ENCODE data around the gene CFAP61. TPM values are rescaled to one million over a fixed set of nuclear protein-coding genes. Genes with fewer than 3 reads are reported as not detected.

Gene CFAP61
- total RNA-seq, 6 experiments from 2014 or later = 0.26 TPM; not detected in 5

DNA sequence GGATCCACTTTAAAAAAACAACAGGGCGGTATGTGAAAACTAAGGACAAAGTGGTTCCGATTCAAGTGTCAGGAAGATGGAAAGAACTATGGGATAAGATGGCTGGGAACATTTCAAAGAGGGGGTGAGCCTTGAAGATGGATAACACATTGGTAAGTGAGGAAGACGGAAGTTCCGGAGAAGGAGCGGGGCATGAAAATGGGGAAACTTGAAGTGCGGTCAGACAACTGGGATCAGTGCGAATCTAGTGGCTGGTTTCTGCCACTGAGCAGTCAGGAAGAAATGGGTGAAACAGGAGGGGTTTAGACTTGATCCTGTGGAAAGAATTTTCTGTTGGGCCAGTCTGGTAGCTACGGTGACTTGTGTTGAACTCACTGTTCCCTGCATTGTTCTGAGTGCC, 34.0 kb upstream of the CFAP61 start:
- 0 out of 2 replicates have a peak, but pooled peaks cover 1% of the 10 kb centered on the region for H3K27me3 Mint-ChIP-seq (ENCODE audit: insufficient read depth)
- H3K27ac Mint-ChIP-seq = peak overlapping the region; percentile 59
- no peaks in the 10 kb centered on the region for H3K9me3 Mint-ChIP-seq
- H3K4me3 Mint-ChIP-seq = peak overlapping the region; percentile 84
- TF ChIP-seq, protein P1, sequence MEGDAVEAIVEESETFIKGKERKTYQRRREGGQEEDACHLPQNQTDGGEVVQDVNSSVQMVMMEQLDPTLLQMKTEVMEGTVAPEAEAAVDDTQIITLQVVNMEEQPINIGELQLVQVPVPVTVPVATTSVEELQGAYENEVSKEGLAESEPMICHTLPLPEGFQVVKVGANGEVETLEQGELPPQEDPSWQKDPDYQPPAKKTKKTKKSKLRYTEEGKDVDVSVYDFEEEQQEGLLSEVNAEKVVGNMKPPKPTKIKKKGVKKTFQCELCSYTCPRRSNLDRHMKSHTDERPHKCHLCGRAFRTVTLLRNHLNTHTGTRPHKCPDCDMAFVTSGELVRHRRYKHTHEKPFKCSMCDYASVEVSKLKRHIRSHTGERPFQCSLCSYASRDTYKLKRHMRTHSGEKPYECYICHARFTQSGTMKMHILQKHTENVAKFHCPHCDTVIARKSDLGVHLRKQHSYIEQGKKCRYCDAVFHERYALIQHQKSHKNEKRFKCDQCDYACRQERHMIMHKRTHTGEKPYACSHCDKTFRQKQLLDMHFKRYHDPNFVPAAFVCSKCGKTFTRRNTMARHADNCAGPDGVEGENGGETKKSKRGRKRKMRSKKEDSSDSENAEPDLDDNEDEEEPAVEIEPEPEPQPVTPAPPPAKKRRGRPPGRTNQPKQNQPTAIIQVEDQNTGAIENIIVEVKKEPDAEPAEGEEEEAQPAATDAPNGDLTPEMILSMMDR (IDR thresholded peaks at IDR 0.05) = no peak
- H3K4me1 Mint-ChIP-seq (ENCODE audit: low read depth) = peaks cover 54% of the 10 kb centered on the region
- peaks cover 15% of the 10 kb centered on the region for H3K36me3 Mint-ChIP-seq (ENCODE audit: low read depth)
- DNase-seq = no peak

DNA sequence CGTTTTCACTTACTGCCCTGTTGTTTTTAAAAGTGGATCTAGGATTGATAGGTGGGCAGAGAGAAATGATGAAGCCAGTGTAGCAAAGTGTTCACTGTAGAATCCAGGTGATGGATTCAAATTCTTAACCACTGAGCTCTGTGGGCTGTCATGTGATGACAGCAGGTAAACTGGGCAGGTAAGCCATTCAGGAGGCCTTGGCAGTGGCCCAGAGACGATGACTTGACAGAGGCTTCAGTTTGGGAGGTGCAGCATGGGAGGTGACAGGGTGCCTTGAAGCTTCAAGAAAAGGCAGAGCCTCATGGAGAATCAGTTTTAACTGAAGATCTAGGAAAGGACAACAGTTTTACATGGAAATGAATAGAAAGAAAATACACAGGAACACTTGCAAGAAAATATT, 33.2 kb upstream of the CFAP61 start:
- DNase-seq = no peak
- H3K4me3 Mint-ChIP-seq = peak overlapping the region; percentile 84; the same call in 1 of the 2 replicates
- peak overlapping the region; percentile 59 for H3K27ac Mint-ChIP-seq

DNA sequence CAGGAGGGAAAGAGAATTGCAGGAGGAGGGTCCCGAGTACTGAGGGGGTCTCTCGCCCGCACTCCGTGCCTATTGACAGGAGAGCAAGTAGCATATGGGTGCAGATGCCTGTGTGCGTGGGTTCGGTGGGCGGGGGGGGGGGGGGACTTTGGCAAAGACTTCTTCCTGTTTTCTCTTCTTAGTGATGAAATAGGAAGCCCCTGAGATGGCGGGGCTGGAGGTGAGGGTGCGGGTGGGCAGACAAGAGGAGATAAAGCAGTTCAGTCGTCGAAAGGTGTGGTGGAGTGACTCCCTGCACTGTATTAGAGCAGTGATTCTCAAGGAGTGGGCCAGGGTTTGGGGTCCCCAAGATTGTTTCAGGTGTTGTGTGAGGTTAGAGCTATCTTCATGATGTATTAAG, 31.4 kb upstream of the CFAP61 start:
- no peak for DNase-seq
- TF ChIP-seq, protein P1 (IDR thresholded peaks at IDR 0.05) = no peak
- H3K4me1 Mint-ChIP-seq (ENCODE audit: low read depth) = peaks cover 78% of the 10 kb centered on the region

More for the DNA sequence above, 33.2 kb upstream of the CFAP61 start:
- H3K27me3 Mint-ChIP-seq (ENCODE audit: insufficient read depth) = 0 out of 2 replicates have a peak, but pooled peaks cover 1% of the 10 kb centered on the region
- peaks cover 62% of the 10 kb centered on the region for H3K4me1 Mint-ChIP-seq (ENCODE audit: low read depth)
- TF ChIP-seq, protein P1 (IDR thresholded peaks at IDR 0.05) = no peak
- peaks cover 15% of the 10 kb centered on the region for H3K36me3 Mint-ChIP-seq (ENCODE audit: low read depth)
- H3K9me3 Mint-ChIP-seq = no peaks in the 10 kb centered on the region

DNA sequence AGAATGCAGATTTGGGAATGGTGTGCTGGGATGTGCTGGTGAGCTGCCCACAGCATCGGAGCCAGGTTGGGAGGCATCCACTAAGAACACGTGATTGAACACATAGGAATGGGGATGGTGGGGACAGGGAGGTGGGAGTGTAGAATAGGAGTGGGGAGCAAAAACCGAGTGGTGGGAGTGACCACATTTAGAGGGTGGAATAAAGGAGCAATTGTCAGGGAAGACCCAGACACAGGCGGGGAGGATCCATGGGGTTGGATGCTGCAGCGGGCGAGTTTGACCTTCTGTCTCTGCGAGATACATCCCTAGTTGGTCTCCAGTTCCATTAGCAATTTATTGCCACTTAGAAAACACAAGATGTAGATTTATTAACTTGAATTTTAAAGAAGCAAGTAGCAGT, 30.5 kb upstream of the CFAP61 start:
- H3K4me3 Mint-ChIP-seq = no peak overlapping the region
- DNase-seq = no peak
- TF ChIP-seq, protein P1 (IDR thresholded peaks at IDR 0.05) = no peak
- H3K27ac Mint-ChIP-seq = peak overlapping the region; percentile 38; the same call in 1 of the 2 replicates
- H3K27me3 Mint-ChIP-seq (ENCODE audit: insufficient read depth) = peaks cover 4% of the 10 kb centered on the region; the same call in 1 of the 2 replicates
- H3K4me1 Mint-ChIP-seq (ENCODE audit: low read depth) = peaks cover 69% of the 10 kb centered on the region
- H3K36me3 Mint-ChIP-seq (ENCODE audit: low read depth) = peaks cover 17% of the 10 kb centered on the region
- no peaks in the 10 kb centered on the region for H3K9me3 Mint-ChIP-seq

More for the DNA sequence above, 31.4 kb upstream of the CFAP61 start:
- no peaks in the 10 kb centered on the region for H3K9me3 Mint-ChIP-seq
- 0 out of 2 replicates have a peak, but pooled peaks cover 1% of the 10 kb centered on the region for H3K27me3 Mint-ChIP-seq (ENCODE audit: insufficient read depth)
- H3K4me3 Mint-ChIP-seq = no peak overlapping the region
- peaks cover 15% of the 10 kb centered on the region for H3K36me3 Mint-ChIP-seq (ENCODE audit: low read depth)
- H3K27ac Mint-ChIP-seq = peak overlapping the region; percentile 52; the same call in 1 of the 2 replicates

DNA sequence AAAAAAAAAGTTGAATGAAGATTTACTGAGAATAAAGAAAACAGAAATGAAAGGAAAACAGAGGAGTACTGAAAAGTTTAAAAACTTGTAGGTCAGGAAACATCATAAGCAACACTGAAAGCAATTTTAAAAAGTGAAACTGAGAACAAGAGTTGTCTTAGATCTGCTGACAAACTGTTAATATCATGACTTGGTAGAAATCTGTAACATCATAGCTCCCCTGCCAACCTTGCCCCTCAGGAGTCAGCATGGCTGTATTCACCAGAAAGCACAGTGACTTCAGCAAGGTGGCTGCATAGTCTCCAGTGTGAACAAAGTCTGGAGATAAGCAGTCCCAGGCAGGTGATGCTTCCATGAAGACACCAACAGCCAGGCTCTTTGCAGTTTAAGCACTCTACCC, 29.8 kb upstream of the CFAP61 start:
- peaks cover 19% of the 10 kb centered on the region for H3K36me3 Mint-ChIP-seq (ENCODE audit: low read depth)
- no peak for DNase-seq
- TF ChIP-seq, protein P1 (IDR thresholded peaks at IDR 0.05) = no peak
- H3K4me1 Mint-ChIP-seq (ENCODE audit: low read depth) = peaks cover 66% of the 10 kb centered on the region
- H3K9me3 Mint-ChIP-seq = no peaks in the 10 kb centered on the region
- peak overlapping the region; percentile 43; the same call in 1 of the 2 replicates for H3K27ac Mint-ChIP-seq
- no peak overlapping the region; the same call in 1 of the 2 replicates for H3K4me3 Mint-ChIP-seq
- H3K27me3 Mint-ChIP-seq (ENCODE audit: insufficient read depth) = peaks cover 3% of the 10 kb centered on the region; the same call in 1 of the 2 replicates

Measured in HFFc6 (cell line).